KBM-7 (cell line): ENCODE results near the gene SOX9.

Source experiments
- DNase-seq: peaks from one replicate; pipeline ENCODE4 v3.0.0-alpha.2; 2015
- in situ Hi-C: fragments of 300-500 bp; cut with MboI; formaldehyde crosslinking; loops from 2 replicates; pipeline ENCODE4 v1.14.3; 2020; ENCODE audit warnings: low sequenced_read_pairs, low pct_unique_long_range_greater_than_20kb, mixed read lengths

Gene SOX9

GRCh38 chr17:72120642-72121163 lies at the start of gene SOX9:
Gene SOX9 (plus strand): TSS chr17:72121020. CDS start chr17:72121392, 372 bp downstream.
- in situ Hi-C loops, result no loop called here
- DNase-seq, result no peak

- in situ Hi-C loops, result no loop called here
- DNase-seq, result no peak
These were observed 49.5 kb upstream of the SOX9 start for GRCh38 chr17:72071330-72071729.

- in situ Hi-C loops, result no loop called here
- DNase-seq, result no peak
These were observed 44.7 kb upstream of the SOX9 start for GRCh38 chr17:72075995-72076677.

GRCh38 chr17:72076678-72077030 lies 44.2 kb upstream of the SOX9 start:
- in situ Hi-C loops, result no loop called here
- DNase-seq, result no peak

- in situ Hi-C loops, result no loop called here
- DNase-seq, result no peak
These were observed 43.4 kb upstream of the SOX9 start for GRCh38 chr17:72077326-72077960.

GRCh38 chr17:72079700-72080099 lies 41.1 kb upstream of the SOX9 start:
- in situ Hi-C loops, result no loop called here

GRCh38 chr17:72087876-72088275 lies 32.9 kb upstream of the SOX9 start:
- in situ Hi-C loops, result no loop called here
- no peak for DNase-seq

More at GRCh38 chr17:72079700-72080099, 41.1 kb upstream of the SOX9 start:
- no peak for DNase-seq

GRCh38 chr17:72089453-72089987 lies 31.3 kb upstream of the SOX9 start:
- in situ Hi-C loops, result no loop called here
- no peak for DNase-seq

GRCh38 chr17:72090108-72090507 lies 30.7 kb upstream of the SOX9 start:
- no peak for DNase-seq
- in situ Hi-C loops, result no loop called here

GRCh38 chr17:72092710-72093322 lies 28.0 kb upstream of the SOX9 start:
- in situ Hi-C loops, result no loop called here
- no peak for DNase-seq

GRCh38 chr17:72093707-72094106 lies 27.1 kb upstream of the SOX9 start:
- in situ Hi-C loops, result no loop called here
- DNase-seq, result no peak

GRCh38 chr17:72095316-72095715 lies 25.5 kb upstream of the SOX9 start:
- in situ Hi-C loops, result no loop called here

GRCh38 chr17:72097144-72097543 lies 23.7 kb upstream of the SOX9 start:
- no peak for DNase-seq
- in situ Hi-C loops, result no loop called here

More at GRCh38 chr17:72095316-72095715, 25.5 kb upstream of the SOX9 start:
- no peak for DNase-seq

- DNase-seq, result no peak
- in situ Hi-C loops, result no loop called here
These were observed 20.9 kb upstream of the SOX9 start for GRCh38 chr17:72099919-72100318.

GRCh38 chr17:72100470-72100869 lies 20.4 kb upstream of the SOX9 start:
- in situ Hi-C loops, result no loop called here
- no peak for DNase-seq

GRCh38 chr17:72101526-72101925 lies 19.3 kb upstream of the SOX9 start:
- in situ Hi-C loops, result no loop called here
- no peak for DNase-seq

GRCh38 chr17:72102366-72102765 lies 18.5 kb upstream of the SOX9 start:
- DNase-seq, result no peak
- in situ Hi-C loops, result no loop called here

- in situ Hi-C loops, result no loop called here
These were observed 16.5 kb upstream of the SOX9 start for GRCh38 chr17:72104164-72104862.

GRCh38 chr17:72104863-72105234 lies 16.0 kb upstream of the SOX9 start:
- no peak for DNase-seq
- in situ Hi-C loops, result no loop called here

More at GRCh38 chr17:72104164-72104862, 16.5 kb upstream of the SOX9 start:
- no peak for DNase-seq
